GM18868 (cell line): ENCODE data around the gene WDR7.

Source experiments
- ATAC-seq: cut with Tn5 transposase; IDR thresholded peaks from one replicate; pipeline ENCODE4 v1.9.1; 2021; ENCODE audit warnings: mild to moderate bottlenecking, moderate library complexity; ENCODE audit not compliant: unreplicated experiment

WDR7 gene

DNA sequence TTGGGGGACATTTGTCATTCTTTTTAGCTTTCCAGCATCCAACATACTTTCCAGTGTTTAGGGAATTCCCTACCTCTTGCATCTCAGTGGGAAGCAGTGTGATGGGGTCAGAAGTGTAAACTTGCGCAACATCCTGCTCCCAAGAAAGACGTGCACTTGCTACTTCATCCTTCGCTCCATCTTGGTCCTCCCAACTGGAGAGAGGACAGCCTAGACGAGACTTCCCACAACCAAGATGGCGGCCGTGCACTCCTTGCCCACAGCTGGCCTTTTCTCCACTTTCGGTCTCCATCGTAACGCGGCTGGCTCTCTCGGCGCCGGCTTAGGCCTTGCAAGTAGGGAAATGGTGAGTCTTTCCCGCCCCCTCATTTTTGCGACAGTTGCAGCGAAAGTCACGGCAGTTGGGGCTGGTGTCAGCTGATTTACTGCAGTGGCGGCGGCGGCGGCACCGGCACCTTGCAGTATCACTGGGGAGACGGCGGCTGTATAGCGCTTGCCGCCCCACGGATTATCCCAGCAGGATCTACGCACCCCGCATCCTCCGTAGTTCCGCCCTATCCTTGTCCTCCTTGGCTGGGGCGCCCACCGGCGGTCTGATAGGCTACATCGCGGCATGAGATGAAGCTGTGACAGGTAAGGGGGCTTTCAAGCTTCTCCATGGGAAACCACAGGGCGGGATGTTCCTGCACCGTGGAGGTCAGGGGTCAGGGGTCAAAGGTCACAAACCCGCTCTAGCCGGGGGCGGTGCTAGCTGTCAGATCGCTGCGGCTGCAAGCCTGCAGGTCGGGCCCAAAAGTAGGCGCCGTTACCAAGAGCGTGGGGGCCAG lies at the start of gene WDR7:
TSS of gene WDR7 (plus strand) at position 416 of the 827 bp plus-strand sequence. CDS start 21,157 bp downstream, outside the sequence.
- ATAC-seq: peak; percentile 90

DNA sequence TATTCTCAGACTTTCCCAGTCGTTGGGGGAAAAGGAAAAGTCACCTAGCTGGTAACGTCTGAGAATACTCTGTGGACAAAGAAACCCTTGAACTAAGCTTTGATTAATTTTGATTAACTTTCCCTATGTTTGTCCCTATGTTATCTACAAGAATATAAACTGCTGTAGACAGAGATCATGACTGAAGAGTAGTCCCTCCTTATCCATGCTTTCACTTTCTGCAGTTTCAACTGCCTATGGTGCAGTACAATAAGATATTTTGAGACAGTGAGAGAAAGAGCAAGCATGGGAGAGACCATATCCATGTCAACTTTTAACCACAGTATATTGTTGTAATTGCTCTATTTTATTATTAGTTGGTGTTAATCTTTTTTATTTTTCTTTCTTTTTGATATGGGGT lies 44.5 kb upstream of the WDR7 start:
- ATAC-seq: no peak

DNA sequence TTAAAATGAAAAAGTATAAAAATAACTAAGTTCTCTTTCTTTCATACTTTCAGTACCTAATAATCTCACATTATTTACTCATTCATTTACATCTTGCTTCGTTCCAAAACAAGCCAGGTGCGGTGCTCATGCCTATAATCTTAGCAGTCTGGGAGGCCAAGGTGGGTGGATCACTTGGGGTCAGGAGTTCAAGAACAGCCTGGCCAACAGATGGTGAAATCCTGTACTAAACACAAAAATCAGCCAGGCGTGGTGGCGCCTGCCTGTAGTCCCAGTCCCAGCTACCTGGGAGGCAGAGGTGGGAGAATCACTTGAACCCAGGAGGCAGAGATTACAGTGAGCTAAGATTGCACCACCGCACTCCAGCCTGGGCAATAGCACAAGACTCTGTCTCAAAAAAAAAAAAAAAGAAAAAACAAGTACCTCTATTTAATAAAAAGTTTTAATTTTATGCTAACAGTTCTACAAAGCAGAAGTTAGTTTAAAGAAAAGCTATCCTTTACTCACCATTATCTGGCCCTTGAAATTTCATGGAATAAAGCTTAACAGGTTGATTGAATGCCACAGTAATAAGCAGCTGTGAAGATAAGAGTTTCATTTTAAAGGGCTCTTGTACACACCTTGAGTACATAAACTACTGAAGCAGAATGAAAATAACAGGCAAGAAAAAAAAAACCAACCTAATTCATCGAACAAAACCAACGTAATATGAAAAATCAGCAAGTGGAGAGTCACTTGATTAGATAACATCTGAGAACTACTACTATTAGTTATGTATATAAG lies 35.2 kb upstream of the WDR7 start:
- ATAC-seq: no peak

DNA sequence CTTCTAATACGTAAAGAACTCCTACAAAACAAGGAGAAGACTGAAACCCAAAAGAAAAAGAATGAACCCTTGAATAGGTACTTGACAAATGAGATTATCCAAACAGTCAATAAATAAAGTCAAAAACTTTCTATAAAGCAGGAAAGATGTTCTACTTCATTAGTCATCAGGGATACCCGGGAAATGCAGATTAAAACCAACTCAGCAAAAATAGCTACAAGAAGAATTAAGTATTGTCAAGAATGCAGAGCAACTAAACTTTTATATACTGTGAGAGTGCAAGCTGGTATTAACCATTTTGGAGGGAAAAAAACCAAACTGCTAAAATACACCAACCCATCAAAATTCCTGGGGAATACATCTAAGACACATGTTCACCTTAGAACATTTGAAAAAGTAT lies 23.2 kb upstream of the WDR7 start:
- no peak for ATAC-seq

DNA sequence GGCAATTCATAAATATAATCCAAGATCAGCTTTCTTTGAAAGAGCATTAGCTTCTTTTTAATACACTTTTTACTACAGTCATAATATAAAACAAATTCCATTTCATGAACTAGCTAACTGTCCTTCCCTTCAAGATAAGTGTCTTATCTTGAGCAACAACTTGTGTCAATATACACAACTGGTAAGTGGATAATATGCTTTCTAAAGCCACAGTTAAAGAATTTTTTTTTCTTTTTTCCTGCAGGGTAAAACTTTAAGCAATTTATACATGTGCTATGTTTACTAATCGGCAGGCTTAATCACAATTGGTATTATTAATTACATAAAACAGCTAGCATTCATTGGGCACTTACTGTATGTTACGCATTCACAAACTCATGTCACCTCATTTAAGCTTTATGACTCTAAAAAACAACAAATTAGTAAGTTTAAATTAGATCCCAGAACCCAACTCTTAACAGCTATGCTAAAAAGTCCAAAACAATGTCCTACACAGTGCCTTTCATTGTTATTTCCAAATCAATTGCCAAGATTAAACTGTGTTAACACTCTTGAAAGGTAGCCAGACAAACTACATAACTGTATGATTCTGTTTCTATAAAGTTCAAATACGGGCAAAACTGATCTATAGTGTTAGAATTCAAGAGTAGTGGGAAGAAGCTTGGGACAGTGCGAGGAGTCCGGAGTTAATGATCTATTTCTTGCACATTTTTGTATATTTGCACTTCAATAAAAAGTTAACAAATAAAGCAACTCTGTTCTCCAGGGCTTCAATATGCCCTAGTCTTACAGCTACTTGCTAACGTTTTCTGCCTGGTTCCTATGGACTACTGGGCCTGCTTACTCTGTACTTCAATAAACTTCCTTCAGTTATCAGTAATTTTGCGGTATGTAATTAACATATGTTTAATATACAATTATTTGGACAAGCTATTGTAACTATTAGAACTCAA lies 18.8 kb upstream of the WDR7 start:
- no peak for ATAC-seq

DNA sequence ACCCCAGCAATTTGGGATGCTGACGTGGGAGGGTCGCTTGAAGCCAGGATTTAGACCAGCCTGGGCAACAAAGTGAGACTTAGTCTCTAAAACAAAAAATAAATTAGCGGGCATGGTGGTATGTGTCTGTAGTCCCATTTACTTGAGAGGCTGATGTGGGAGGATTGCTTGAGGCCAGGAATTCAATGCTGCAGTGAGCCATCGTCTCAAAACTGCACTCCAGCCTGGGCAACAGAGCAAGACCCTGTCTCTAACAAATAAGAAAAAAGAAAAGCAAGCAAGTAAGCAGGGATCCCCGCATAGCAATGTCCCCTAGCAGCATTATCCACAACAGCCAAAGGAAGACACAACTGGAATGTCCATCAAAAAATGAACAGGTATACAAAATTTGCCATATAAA lies 16.2 kb upstream of the WDR7 start:
- no peak for ATAC-seq

DNA sequence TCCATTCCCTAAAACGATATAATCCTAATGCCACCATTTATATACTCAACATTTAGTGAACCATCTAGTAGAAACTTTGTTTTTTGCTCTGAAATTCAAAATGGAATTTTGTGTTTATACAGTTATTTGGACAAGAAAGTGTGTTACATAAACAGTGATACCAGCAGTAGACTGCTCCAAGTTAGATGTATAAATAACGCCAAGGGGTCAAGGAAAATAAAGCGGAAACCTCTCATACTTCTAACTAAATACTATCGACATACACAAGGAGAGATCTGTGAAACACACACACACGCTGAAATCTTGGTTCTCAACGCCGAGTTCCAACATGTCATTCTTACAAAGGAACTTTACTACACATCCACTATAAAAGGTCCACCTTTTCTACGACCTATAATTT lies 14.0 kb upstream of the WDR7 start:
- ATAC-seq: no peak

DNA sequence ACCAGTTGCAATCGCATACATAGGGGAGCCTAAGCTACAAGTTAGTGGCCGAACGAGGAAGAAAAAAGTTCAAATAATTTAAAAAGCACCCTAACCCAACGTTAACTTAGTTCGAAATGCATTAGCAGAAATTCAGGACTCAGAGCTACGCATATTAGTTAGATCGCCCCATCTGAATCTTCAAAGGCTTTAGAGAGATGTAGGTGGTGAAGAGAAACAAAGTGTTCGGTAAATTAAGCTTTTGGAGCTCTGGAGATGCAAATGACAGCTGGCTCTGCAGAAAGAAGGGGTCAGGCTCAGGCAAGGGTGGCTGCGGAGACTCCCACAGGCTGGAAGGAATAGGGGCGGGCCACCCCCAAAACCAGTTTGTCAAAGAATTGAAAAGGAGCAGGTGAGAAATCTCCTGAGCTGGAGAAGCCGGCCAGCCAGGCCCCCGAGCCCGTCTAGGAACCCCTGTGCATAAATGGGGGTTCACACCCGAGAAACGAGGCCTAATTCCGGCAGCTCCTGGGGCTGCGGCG lies 13.4 kb upstream of the WDR7 start:
- ATAC-seq: peak; percentile 22

DNA sequence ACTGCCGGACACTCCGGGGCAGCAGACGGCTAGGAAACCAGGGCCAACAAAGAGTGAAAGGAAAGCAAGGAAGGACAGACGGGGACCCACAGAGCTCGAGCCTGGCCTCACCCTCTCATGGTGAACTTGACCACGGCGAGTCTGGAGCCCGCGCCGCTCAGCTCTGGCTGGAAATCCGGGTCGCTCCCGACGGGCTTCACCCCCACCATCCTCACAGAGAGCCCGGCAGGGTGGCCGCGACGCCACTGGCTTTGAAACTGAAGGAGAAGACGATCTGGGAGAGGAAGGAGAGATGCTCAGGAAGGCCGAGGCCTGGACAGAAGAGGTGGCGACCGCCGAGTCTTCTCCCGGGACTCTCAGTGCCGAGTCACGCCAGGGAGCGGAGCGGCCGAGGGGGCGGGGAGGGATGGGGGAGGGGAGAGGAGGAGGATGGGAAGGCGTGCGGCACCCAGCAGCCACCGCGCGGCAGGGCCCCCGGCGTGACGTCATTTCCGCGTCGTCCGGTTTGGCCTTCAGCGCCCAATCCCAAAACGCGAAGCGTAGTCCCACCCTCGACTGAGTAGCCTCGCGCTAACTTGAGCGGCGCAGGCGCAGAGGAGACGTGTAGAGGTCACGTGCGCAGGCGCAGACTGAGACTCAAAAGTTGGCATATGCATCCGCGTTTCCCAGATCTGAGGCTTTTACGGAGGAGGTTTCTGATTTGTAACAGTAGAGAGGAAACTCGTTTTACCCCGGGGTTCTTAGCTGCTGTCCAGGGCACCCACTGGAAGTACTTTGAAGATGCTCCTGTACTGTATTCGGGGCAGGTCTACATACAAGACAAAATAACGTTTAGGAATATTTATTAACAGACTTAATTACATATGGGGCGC lies 12.7 kb upstream of the WDR7 start, which contains the start of gene TXNL1:
TSS of gene TXNL1 (minus strand) at position 361 of the 872 bp plus-strand sequence. CDS start at position 209, 152 bp downstream.
- ATAC-seq: peak; percentile 96

DNA sequence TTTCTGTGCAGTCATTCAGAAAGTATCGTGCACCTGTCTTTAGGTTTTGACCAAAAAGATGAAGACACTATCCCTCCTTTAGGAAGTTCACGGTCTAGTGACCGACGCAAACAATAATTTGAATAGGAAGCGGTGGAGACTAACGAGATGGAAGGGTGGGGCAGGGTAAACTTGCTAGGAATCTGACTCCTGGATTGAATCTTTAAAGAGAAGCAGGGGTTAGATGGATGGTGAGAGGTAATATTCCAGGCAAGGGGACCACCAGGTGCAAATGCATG lies 12.1 kb upstream of the WDR7 start:
- ATAC-seq: no peak

DNA sequence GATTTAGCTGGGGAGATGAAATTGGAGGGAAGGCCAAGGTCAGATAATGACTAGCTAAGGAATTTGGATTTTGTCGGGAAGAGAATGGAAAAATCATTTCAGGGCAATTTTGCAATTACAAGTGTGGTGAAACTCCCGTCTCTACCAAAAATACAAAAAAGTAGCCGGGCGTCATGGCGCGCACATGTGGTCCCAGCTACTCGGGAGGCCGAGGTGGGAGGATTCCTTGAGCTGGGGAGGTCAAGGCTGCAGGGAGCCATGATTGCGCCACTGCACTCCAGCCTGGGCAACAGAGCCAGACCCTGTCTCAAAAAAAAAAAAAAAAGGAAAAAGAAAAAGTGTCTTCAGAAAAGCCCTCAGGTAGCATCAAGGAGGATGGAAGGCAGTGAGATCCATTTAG lies 11.6 kb upstream of the WDR7 start:
- no peak for ATAC-seq

DNA sequence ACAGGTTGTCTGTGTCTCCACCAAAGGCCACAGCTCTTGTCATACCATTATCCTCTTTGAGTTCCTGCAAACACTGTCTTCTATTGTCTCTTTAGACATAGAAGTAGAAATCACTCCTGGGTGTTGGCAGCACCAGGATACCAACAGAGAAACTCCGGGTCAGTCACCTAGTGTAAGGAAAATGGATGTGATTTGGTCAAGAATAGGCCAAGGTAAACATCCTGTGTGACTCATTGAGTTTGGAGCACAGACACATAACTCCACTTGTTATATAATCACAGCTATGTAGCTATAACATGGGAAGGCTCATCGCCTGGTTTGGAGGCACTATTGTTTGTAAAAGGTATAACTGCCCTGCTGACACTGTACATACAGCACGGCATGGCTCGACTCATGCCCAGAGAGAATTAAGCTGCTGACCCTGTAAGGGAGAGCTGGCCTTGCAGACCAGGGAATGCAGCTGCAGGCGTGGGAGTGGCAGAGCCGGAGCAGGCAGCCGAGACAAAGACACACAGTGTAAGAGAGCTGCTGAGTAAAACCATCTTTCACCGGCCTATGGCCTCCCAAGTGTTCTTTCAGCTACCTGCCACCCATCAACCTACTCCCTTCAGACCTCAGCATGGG lies 9.3 kb upstream of the WDR7 start:
- ATAC-seq: no peak

DNA sequence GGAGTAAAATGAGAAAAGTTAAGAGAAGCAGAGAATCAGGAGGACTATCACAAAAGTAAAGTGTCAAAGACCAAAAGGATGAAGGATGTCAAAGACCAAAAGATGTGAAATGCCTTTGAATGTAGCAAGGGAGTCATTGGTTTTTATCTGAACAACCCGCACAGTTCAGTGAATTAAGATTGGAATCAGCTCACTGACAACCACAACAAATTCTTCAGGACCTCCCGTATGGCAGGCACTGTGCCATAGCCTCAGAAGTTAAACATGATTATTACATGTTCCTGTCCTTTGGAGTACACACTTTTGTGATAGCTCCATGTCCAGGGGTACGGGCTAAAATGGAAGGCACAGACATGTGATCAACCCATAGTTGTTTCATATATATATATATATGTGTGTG lies 7.8 kb upstream of the WDR7 start:
- ATAC-seq: no peak

DNA sequence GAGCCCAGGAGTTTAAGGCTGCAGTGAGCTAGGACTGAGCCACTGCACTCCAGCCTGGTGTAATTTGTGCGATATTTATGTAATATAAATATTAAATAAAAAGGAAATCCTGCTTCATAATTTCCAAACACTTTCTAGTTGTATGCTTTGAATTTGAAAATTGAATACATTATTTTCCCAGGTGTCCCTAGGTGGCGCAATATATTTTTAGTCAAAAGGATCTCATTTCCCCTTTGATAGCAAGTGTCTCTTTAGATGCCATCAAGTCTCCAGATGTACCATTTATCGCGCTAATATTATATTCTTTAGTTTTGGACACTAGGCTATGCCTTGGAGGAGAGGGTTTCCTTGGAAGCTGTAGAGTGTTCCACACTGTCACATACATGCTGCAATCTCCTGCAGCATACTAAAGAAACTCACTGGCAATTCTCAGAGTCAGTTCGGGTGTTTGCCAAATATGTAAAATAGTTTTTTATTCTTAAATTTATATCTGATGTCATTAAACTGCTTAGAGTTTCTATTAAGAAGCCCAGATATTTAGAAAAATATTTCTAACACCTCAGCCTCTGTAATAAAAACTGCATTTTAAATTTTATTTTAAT lies 5.6 kb upstream of the WDR7 start:
- no peak for ATAC-seq

DNA sequence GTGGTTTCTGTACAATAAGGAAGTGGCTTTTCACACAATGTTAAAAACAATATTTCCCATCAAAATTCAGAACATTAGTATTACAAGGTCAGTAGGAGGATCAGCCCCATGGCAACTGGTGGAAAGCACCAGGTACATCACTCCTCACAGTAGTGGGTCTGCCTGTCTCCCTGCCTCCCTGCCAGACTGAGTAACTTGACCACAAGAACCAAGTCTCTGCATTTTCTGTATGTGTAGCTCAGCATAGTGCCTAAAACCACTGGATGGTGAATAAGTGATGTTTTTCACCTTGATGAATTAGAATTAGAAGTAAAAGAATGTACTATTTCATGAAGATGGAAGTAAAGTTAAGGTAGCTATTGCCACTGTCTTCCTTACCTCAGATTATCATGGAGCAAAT lies 4.1 kb upstream of the WDR7 start:
- peak; percentile 31 for ATAC-seq

DNA sequence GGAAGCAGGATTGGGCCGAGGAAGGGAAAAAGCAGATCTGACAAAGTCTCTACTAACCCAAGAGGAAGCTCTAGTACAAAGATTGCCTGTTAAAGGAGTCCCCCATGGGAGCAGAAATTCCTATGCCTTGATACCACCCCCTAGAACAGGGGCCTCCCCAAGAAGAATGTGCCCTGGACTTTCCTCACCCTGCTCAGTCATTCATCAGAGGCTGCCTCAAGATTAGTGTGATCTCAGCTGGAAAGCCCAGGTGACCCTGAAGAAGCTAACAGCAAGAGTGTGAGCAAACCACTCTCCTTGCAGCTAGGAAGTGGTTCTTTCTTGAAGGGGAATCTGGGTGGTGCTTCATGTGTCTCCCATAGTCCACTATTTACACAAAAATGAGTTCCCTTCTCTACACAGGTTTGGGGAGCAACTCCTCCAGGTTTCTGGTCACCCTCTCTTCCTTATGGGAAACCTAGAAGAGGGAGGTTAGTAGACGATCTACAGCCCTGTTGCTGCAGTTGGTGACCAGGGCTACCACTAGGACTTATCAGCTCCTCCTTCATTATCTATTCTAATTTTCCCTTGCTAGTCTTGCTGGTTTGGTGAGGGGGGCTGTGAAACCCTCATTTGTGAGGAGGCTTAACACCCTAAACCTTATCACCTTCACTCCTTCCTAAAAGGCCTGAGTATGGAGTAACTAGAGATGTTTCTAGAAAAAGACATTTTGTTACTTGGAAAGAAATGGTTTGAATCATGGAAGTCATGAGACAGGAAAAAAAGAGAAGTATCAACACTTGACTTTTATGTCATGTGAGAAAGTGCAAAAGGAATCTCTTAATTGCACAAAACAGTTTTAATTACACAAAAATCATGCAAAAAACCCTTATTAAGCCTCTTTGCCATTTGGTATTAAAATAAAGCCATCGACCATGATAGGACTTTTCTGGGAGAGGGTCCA lies 2.9 kb upstream of the WDR7 start:
- ATAC-seq: no peak

DNA sequence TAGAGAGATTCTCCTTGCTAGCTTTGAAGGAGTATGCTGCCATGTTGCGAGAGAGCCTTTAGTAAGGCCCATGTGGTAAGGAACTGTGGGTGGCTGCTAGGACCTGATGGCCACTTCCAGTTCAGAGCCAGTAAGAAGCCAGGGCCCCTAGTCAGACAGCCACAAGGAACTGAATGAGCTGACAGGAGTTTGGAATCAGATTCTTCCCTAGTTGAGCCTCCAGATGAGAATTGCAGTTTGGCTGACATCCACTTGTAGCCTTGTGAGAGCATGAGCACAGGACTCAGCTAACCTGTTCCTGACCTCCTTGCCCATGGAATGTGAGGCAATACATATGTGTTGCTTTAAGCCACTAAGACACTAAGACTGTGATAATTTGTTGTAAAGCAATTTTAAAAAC lies 1.2 kb upstream of the WDR7 start:
- no peak for ATAC-seq

DNA sequence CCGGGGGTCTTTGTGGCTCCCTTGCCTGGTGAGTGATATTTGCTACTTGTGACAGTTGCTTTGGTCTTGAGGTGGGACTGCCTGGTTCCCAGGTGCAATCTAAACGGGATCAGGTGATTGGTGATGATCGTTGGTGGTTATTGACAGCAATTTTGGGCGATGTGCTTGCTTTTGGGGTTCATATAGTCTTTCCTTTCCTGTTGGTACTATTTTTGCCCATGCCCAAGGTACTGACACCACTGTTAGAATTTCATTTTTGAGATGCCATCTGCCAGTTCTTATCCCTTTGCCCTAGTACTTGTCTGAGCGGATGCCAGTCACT lies 573 bp downstream of the WDR7 start:
- ATAC-seq: no peak
